Brain microvascular endothelial cell (primary cell): ENCODE data around the gene OPRD1.

Source experiments
- DNase-seq: peaks from one replicate; pipeline ENCODE4 v3.0.0-alpha.2; 2020
- H3K27ac ChIP-seq: fragments of 250-450 bp; sonication (Bioruptor Pico); 2 replicates; pipeline ENCODE4 v1.5.1; 2020; ENCODE audit warnings: mild to moderate bottlenecking, moderate library complexity
- H3K27me3 ChIP-seq: fragments of 250-450 bp; sonication (Bioruptor Pico); replicated peaks from 2 replicates; pipeline ENCODE4 v1.5.1; 2020; ENCODE audit warnings: mild to moderate bottlenecking
- H3K36me3 ChIP-seq: fragments of 250-450 bp; sonication (Bioruptor Pico); replicated peaks from 2 replicates; pipeline ENCODE4 v1.5.1; 2020; ENCODE audit warnings: mild to moderate bottlenecking
- H3K4me3 ChIP-seq: 2 replicates; pipeline ENCODE4 v1.5.1; 2011; ENCODE audit warnings: low read depth, mild to moderate bottlenecking, control low read depth, low read length, moderate library complexity
- CTCF ChIP-seq: IDR thresholded peaks from 2 replicates; pipeline ENCODE4 v1.5.1; 2011; ENCODE audit warnings: low read depth, mild to moderate bottlenecking, moderate library complexity, low read length, control low read depth, inconsistent platforms; ENCODE audit errors: missing control alignments
- in situ Hi-C: cut with HindIII; loops from 2 replicates; pipeline ENCODE4 v1.10.0; 2017; ENCODE audit warnings: low sequenced_read_pairs, low pct_ligation_motif_present

Gene OPRD1

GRCh38 chr1:28878796-28879195, 66.8 kb downstream of the OPRD1 start:
- DNase-seq = no peak
- in situ Hi-C loops = no loop called here
- Histone ChIP-seq H3K36me3 (no peaks in the 10 kb centered on the region), H3K27me3 (no peaks in the 10 kb centered on the region), H3K27ac (no peak overlapping the region), H3K4me3 (no peak overlapping the region)
- TF ChIP-seq CTCF = no peak

- no peak overlapping the region for H3K4me3 ChIP-seq
- peak; percentile 72 for DNase-seq
- H3K27ac ChIP-seq = no peak overlapping the region
- no peaks in the 10 kb centered on the region for H3K27me3 ChIP-seq
- in situ Hi-C loops = no loop called here
- no peaks in the 10 kb centered on the region for H3K36me3 ChIP-seq
- TF ChIP-seq CTCF = peak; percentile 95
Observed at GRCh38 chr1:28882009-28882628, 70.1 kb downstream of the OPRD1 start.

- Histone ChIP-seq H3K4me3 (no peak overlapping the region), H3K36me3 (no peaks in the 10 kb centered on the region), H3K27ac (no peak overlapping the region), H3K27me3 (no peaks in the 10 kb centered on the region)
- in situ Hi-C loops = no loop called here
- no peak for DNase-seq
- no peak for TF ChIP-seq CTCF
Observed at GRCh38 chr1:28883242-28883616, 71.3 kb downstream of the OPRD1 start.

GRCh38 chr1:28885472-28885877, 73.5 kb downstream of the OPRD1 start:
- Histone ChIP-seq H3K4me3 (no peak overlapping the region), H3K27ac (no peak overlapping the region), H3K36me3 (no peaks in the 10 kb centered on the region), H3K27me3 (no peaks in the 10 kb centered on the region)
- in situ Hi-C loops = no loop called here
- DNase-seq = no peak
- TF ChIP-seq CTCF = no peak

- Histone ChIP-seq H3K27ac (no peak overlapping the region), H3K36me3 (no peaks in the 10 kb centered on the region)
Observed at GRCh38 chr1:28885977-28886730, 74.2 kb downstream of the OPRD1 start.

More at GRCh38 chr1:28885977-28886730, 74.2 kb downstream of the OPRD1 start:
- in situ Hi-C loops = no loop called here
- no peaks in the 10 kb centered on the region for H3K27me3 ChIP-seq
- TF ChIP-seq CTCF = no peak
- DNase-seq = no peak
- H3K4me3 ChIP-seq = no peak overlapping the region
